Upper lobe of left lung (tissue), 4 donors: Measurements from ENCODE around the gene AQP12B.
"Not testable (repeated sequence)": the region's sequence is repeated elsewhere in the genome, so short reads cannot be mapped to it uniquely, and the experiment has no call there.

Source experiments
- CTCF ChIP-seq, 6 experiments: fragments of 450-650 bp in 4 of 6; fragments of 200-600 bp in 2 of 6; sonication (generic) in 2 of 6; IDR thresholded peaks; one replicate each; pipeline ENCODE4 v1.5.1; 2016 to 2019; ENCODE audit warnings: antibody characterized with exemption in 6 of 6
- POLR2A ChIP-seq, 4 donors: fragments of 450-650 bp; IDR thresholded peaks; one replicate each; pipeline ENCODE4 v1.5.1; 2016 to 2017; ENCODE audit warnings: antibody characterized with exemption in 4 of 4, mild to moderate bottlenecking in 2 of 4

GRCh38 chr2:240683329-240683979 is 769 bp upstream of the AQP12B start:
- not testable (repeated sequence) for TF ChIP-seq CTCF, POLR2A (IDR thresholded peaks at IDR 0.05)
